Endothelial cell of umbilical vein (primary cell): ENCODE data around the gene MAPRE2. TPM values are rescaled to one million over a fixed set of nuclear protein-coding genes. Genes with fewer than 3 reads are reported as not detected.

Source experiments
- BruUV-seq: library from RNA; stranded (reverse); fragments of 400-500 nt; replicated peaks from 2 replicates; lab custom pipeline; 2021; lab: Mats Ljungman, UMichigan
- CTCF ChIA-PET: fragments of 300-600, 350-600 bp; sonication (Branson Sonifier 250); formaldehyde crosslinking; loops from one replicate; lab custom pipeline; 2021; ENCODE audit warnings: antibody characterized with exemption, inconsistent platforms; lab: Charles Lee
- POLR2A ChIA-PET: fragments of 300-600, 350-600 bp; sonication (Branson Sonifier 250); formaldehyde crosslinking; loops from one replicate; lab custom pipeline; 2021; ENCODE audit warnings: antibody characterized with exemption, inconsistent platforms; lab: Charles Lee
- DNase-seq: peaks from one replicate; pipeline ENCODE4 v3.0.0-alpha.2; 2011; ENCODE audit warnings: low read depth, low spot score
- FAIRE-seq: peaks from 2 replicates; lab custom pipeline; 2011; peaks lifted over from hg19 to GRCh38; lab: Jason Lieb, UNC
- H2AFZ ChIP-seq: 2 replicates; pipeline ENCODE4 v1.6.0; 2012; ENCODE audit warnings: low read depth, low read length, control low read depth, inconsistent platforms
- H3K27ac ChIP-seq: 2 replicates; pipeline ENCODE4 v1.5.1; 2011; ENCODE audit warnings: low read depth, mild to moderate bottlenecking, control low read depth, low read length, moderate library complexity; ENCODE audit not compliant: insufficient read depth
- H3K27me3 ChIP-seq, 2 experiments: 2 replicates each; pipeline versions ENCODE4 v1.6.0 to v1.6.1; 2011; ENCODE audit warnings: low read length in 2 of 2, mixed read lengths in 1 of 2; ENCODE audit not compliant: control insufficient read depth in 2 of 2, insufficient read depth in 2 of 2
- H3K36me3 ChIP-seq, 2 experiments: 2 replicates in 1 of 2; 3 replicates in 1 of 2; pipeline ENCODE4 v1.5.1; 2011; ENCODE audit warnings: low read length in 2 of 2, mild to moderate bottlenecking in 1 of 2, moderate library complexity in 1 of 2; ENCODE audit not compliant: control insufficient read depth in 2 of 2, insufficient read depth in 2 of 2; ENCODE audit errors: extremely low read depth in 1 of 2
- H3K4me1 ChIP-seq: 3 replicates; pipeline ENCODE4 v1.5.1; 2011; ENCODE audit warnings: mild to moderate bottlenecking, low read length; ENCODE audit not compliant: control insufficient read depth, insufficient read depth; ENCODE audit errors: extremely low read depth
- H3K4me2 ChIP-seq: 2 replicates; pipeline ENCODE4 v1.6.1; 2011; ENCODE audit warnings: low read length, control low read depth, mixed read lengths; ENCODE audit not compliant: insufficient read depth
- H3K4me3 ChIP-seq, 3 experiments: fragments of 200-600 bp in 1 of 3; sonication (generic), shearing (Covaris generic) in 1 of 3; replicated peaks in 1 of 3; 2 replicates each; pipeline ENCODE4 v1.5.1; 2011 to 2016; ENCODE audit warnings: control low read depth in 3 of 3, low read length in 3 of 3, mild to moderate bottlenecking in 2 of 3, inconsistent platforms in 1 of 3, low read depth in 1 of 3, moderate library complexity in 1 of 3; ENCODE audit not compliant: insufficient read depth in 1 of 3
- H3K79me2 ChIP-seq: 2 replicates; pipeline ENCODE4 v1.6.0; 2012; ENCODE audit warnings: low read length, inconsistent platforms; ENCODE audit not compliant: control insufficient read depth, insufficient read depth
- H3K9ac ChIP-seq: replicated peaks from 2 replicates; pipeline ENCODE3; 2011; ENCODE audit warnings: low read length, control low read depth; ENCODE audit not compliant: insufficient read depth; ENCODE audit errors: extremely low read depth
- H3K9me1 ChIP-seq: replicated peaks from 3 replicates; pipeline ENCODE4 v1.6.0; 2011; ENCODE audit warnings: mild to moderate bottlenecking, low read length; ENCODE audit not compliant: control insufficient read depth, insufficient read depth; ENCODE audit errors: extremely low read depth
- H3K9me3 ChIP-seq: replicated peaks from 2 replicates; pipeline ENCODE4 v1.5.1; 2012; ENCODE audit warnings: low read length, inconsistent platforms; ENCODE audit not compliant: control insufficient read depth, insufficient read depth
- H4K20me1 ChIP-seq: replicated peaks from 2 replicates; pipeline ENCODE3; 2011; ENCODE audit warnings: mild to moderate bottlenecking, low read length; ENCODE audit not compliant: control insufficient read depth, insufficient read depth; ENCODE audit errors: extremely low read depth
- EZH2 ChIP-seq: IDR thresholded peaks from 2 replicates; pipeline ENCODE4 v1.6.1; 2012; ENCODE audit warnings: borderline replicate concordance, low read depth, mild to moderate bottlenecking, moderate library complexity, low read length, inconsistent platforms; ENCODE audit not compliant: severe bottlenecking
- FOS ChIP-seq: IDR thresholded peaks from 2 replicates; pipeline ENCODE4 v1.6.1; 2011; ENCODE audit warnings: mild to moderate bottlenecking, low read length, moderate library complexity, borderline replicate concordance; ENCODE audit not compliant: insufficient read depth
- GATA2 ChIP-seq: IDR thresholded peaks from 2 replicates; pipeline ENCODE4 v1.7.0; 2011; ENCODE audit warnings: low read depth, mild to moderate bottlenecking, moderate library complexity, mixed read lengths, low read length; ENCODE audit not compliant: insufficient read length, insufficient read depth
- JUN ChIP-seq: IDR thresholded peaks from 2 replicates; pipeline ENCODE4 v1.6.1; 2011; ENCODE audit warnings: borderline replicate concordance, low read depth; ENCODE audit not compliant: insufficient read length, insufficient read depth
- MYC ChIP-seq: IDR thresholded peaks from one replicate; pipeline ENCODE4 v1.6.1; 2011; ENCODE audit warnings: mild to moderate bottlenecking, low read depth, low read length
- POLR2A ChIP-seq: IDR thresholded peaks from 2 replicates; pipeline ENCODE4 v1.6.1; 2012; ENCODE audit warnings: low read depth, mild to moderate bottlenecking, control low read depth, low read length
- POLR2AphosphoS5 ChIP-seq: IDR thresholded peaks from 2 replicates; pipeline ENCODE4 v1.6.1; 2012; ENCODE audit warnings: low read depth, mild to moderate bottlenecking, control low read depth, low read length, moderate library complexity; ENCODE audit not compliant: insufficient read depth
- dilution Hi-C: fragments of 300-500 bp; cut with MboI; formaldehyde crosslinking; loops from one replicate; pipeline ENCODE4 v1.15.0; 2019; ENCODE audit warnings: low sequenced_read_pairs; ENCODE audit not compliant: extremely low pct_ligation_motif_present
- intact Hi-C: fragments of 100-400 bp; cut with micrococcal nuclease; formaldehyde crosslinking; loops from one replicate; pipeline ENCODE4 v1.10.0; 2022
- polyA plus RNA-seq, 4 experiments: library from polyadenylated mRNA; depleted of rRNA in 3 of 4; stranded (reverse) in 3 of 4; unstranded in 1 of 4; fragments of >200 nt; gene quantifications; 2 replicates each; pipeline versions ENCODE4 v1.2.1 to v1.2.3, GENCODE V29; 2011 to 2012; ENCODE audit warnings: missing spikeins in 1 of 4
- total RNA-seq: library from RNA; stranded (reverse); gene quantifications from 2 replicates; pipeline ENCODE4 v1.2.3, GENCODE V29; 2021
- TF ChIP-seq, protein P1 (sequence below): IDR thresholded peaks from 2 replicates; pipeline ENCODE4 v1.6.1; 2011; ENCODE audit not compliant: insufficient read depth, insufficient read length
- TF ChIP-seq, protein P2 (sequence below), 2 donors: IDR thresholded peaks; 1 replicate in 1 of 2; 2 replicates in 1 of 2; pipeline ENCODE4 v1.5.1; 2011; ENCODE audit warnings: low read length in 2 of 2, mild to moderate bottlenecking in 2 of 2, moderate library complexity in 2 of 2, control low read depth in 1 of 2, inconsistent platforms in 1 of 2, low read depth in 1 of 2; ENCODE audit not compliant: insufficient read depth in 1 of 2; ENCODE audit errors: extremely low read depth in 1 of 2

Gene MAPRE2
- total and polyA plus RNA-seq, 2 donors (not counting 3 experiments of a cell fraction or from before 2014, with no cell fraction given) = 117 to 148 TPM

DNA sequence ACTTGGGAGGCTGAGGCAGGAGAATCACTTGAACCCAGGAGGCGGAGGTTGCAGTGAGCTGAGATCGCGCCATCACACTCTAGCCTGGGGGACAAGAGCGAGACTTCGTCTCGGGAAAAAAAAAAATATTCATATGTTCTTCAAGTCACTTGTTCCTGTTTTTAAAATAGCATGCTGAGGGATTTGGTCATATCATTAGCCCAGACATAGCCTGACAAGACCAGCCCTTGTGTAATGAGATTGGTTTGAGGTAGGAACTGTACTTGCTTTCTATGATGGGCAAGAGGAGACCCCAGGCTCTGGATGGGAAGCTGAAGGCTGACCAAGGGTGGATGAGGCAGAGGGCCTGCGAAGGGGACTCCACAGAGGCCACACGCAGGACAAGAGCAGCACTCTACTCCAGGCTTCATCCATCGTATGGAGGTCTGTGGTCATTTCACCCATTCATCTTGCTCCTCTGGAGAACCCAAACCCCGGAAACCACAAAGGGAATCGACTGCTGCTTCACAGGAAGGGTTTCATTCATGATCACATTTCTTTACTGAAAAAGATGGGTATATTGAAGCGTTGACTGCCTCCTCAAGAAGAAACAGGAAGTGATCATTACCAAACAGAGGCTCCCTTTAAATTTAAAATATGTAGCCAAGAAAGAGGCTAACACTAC lies 112.5 kb downstream of the MAPRE2 start:
- no peaks in the 10 kb centered on the region for H4K20me1 ChIP-seq
- H3K79me2 ChIP-seq = no peaks in the 10 kb centered on the region
- no peaks in the 10 kb centered on the region for H3K4me1 ChIP-seq
- DNase-seq (no peak), FAIRE-seq (no peak)
- no TSS peak for BruUV-seq
- CTCF ChIA-PET = interaction anchor here (0.6 to 2.1 kb wide), 4 partner anchors 8 to 201 kb away, joined by 3 to 11 read pairs (median 4); no protein-coding TSS in a partner anchor
- dilution Hi-C loops = no loop called here
- no peaks in the 10 kb centered on the region for H3K36me3 ChIP-seq
- no peaks in the 10 kb centered on the region for H3K27me3 ChIP-seq
- H2AFZ ChIP-seq = no peak overlapping the region
- no peak overlapping the region for H3K27ac ChIP-seq
- POLR2A ChIA-PET = interaction anchor here (0.6 kb wide), 1 partner anchor 43 kb away, joined by 3 read pairs; no protein-coding TSS in a partner anchor
- no peak overlapping the region for H3K9ac ChIP-seq
- intact Hi-C loops = no loop called here
- no peak for TF ChIP-seq GATA2
- TF ChIP-seq JUN = no peak
- TF ChIP-seq EZH2 = no peak
- TF ChIP-seq POLR2A = no peak
- TF ChIP-seq MYC = no peak
- TF ChIP-seq, protein P1, sequence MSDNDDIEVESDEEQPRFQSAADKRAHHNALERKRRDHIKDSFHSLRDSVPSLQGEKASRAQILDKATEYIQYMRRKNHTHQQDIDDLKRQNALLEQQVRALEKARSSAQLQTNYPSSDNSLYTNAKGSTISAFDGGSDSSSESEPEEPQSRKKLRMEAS = no peak
- TF ChIP-seq POLR2AphosphoS5 = no peak
- TF ChIP-seq FOS = no peak
- TF ChIP-seq, protein P2, sequence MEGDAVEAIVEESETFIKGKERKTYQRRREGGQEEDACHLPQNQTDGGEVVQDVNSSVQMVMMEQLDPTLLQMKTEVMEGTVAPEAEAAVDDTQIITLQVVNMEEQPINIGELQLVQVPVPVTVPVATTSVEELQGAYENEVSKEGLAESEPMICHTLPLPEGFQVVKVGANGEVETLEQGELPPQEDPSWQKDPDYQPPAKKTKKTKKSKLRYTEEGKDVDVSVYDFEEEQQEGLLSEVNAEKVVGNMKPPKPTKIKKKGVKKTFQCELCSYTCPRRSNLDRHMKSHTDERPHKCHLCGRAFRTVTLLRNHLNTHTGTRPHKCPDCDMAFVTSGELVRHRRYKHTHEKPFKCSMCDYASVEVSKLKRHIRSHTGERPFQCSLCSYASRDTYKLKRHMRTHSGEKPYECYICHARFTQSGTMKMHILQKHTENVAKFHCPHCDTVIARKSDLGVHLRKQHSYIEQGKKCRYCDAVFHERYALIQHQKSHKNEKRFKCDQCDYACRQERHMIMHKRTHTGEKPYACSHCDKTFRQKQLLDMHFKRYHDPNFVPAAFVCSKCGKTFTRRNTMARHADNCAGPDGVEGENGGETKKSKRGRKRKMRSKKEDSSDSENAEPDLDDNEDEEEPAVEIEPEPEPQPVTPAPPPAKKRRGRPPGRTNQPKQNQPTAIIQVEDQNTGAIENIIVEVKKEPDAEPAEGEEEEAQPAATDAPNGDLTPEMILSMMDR (IDR thresholded peaks at IDR 0.05; ENCODE audit: extremely low read depth in 1 of 2, insufficient read depth in 1 of 2, low read depth in 1 of 2, low read length in 2 of 2) = no peak
- no peaks in the 10 kb centered on the region for H3K9me3 ChIP-seq
- no peaks in the 10 kb centered on the region for H3K9me1 ChIP-seq
- no peak overlapping the region for H3K4me2 ChIP-seq
- H3K4me3 ChIP-seq = no peak overlapping the region
